Activated CD4-positive, alpha-beta T cell treated with anti-CD3 and anti-CD28 coated beads, Interleukin-2, amount 50 U/mL, for 4 hours (primary cell): Measurements from ENCODE around the gene KCNG1.

ENCODE experiments used
- DNase-seq, 2 experiments: peaks; one replicate each; pipeline ENCODE4 v3.0.0-alpha.2; 2020

KCNG1 gene

GRCh38 chr20:51011479-51011878 is 11.4 kb downstream of the KCNG1 start:
- no peak for DNase-seq

- DNase-seq, result no peak
Observed at GRCh38 chr20:51010932-51011331, 12.0 kb downstream of the KCNG1 start.

- no peak for DNase-seq
Observed at GRCh38 chr20:51010043-51010365, 12.9 kb downstream of the KCNG1 start.

GRCh38 chr20:51009303-51010042 is 13.4 kb downstream of the KCNG1 start:
- no peak for DNase-seq

GRCh38 chr20:51008718-51009117 is 14.2 kb downstream of the KCNG1 start:
- no peak for DNase-seq

GRCh38 chr20:51005214-51005613 is 17.7 kb downstream of the KCNG1 start:
- no peak for DNase-seq

GRCh38 chr20:51004781-51005180 is 18.1 kb downstream of the KCNG1 start:
- DNase-seq, result no peak

- DNase-seq, result no peak
Observed at GRCh38 chr20:51004305-51004727, 18.6 kb downstream of the KCNG1 start.

GRCh38 chr20:51003753-51004152 is 19.2 kb downstream of the KCNG1 start:
- DNase-seq, result no peak

GRCh38 chr20:51002633-51003032 is 20.3 kb downstream of the KCNG1 start:
- no peak for DNase-seq

GRCh38 chr20:51001430-51002265 is 21.3 kb downstream of the KCNG1 start:
- no peak for DNase-seq

GRCh38 chr20:50999355-50999754 is 23.6 kb downstream of the KCNG1 start:
- no peak for DNase-seq

GRCh38 chr20:50996901-50997865 is 25.7 kb downstream of the KCNG1 start:
- no peak for DNase-seq

GRCh38 chr20:50995506-50995905 is 27.4 kb downstream of the KCNG1 start:
- no peak for DNase-seq

GRCh38 chr20:50993876-50994275 is 29.0 kb downstream of the KCNG1 start:
- no peak for DNase-seq

- DNase-seq, result no peak
Observed at GRCh38 chr20:50992733-50993457, 30.0 kb downstream of the KCNG1 start.

- DNase-seq, result no peak
Observed at GRCh38 chr20:50992336-50992732, 30.6 kb downstream of the KCNG1 start.

- no peak for DNase-seq
Observed at GRCh38 chr20:50991076-50991475, 31.8 kb downstream of the KCNG1 start.

GRCh38 chr20:50987493-50988210 is 35.3 kb downstream of the KCNG1 start:
- DNase-seq, result peak; percentile 42 to 48

GRCh38 chr20:50983321-50983720 is 39.6 kb downstream of the KCNG1 start:
- no peak for DNase-seq

GRCh38 chr20:50982363-50982762 is 40.5 kb downstream of the KCNG1 start:
- no peak for DNase-seq

- DNase-seq, result no peak
Observed at GRCh38 chr20:50981714-50982048, 41.2 kb downstream of the KCNG1 start.
